RPMI7951 (cell line): ENCODE measurements around the gene ADGRG6. TPM values are rescaled to one million over a fixed set of nuclear protein-coding genes. Genes with fewer than 3 reads are reported as not detected.
"Not testable (repeated sequence)": the region's sequence is repeated elsewhere in the genome, so short reads cannot be mapped to it uniquely, and the experiment has no call there.

ENCODE experiments used
- DNase-seq: peaks from one replicate; pipeline ENCODE4 v3.0.0-alpha.2; 2012; ENCODE audit warnings: low read depth
- total RNA-seq: library from RNA; depleted of rRNA; stranded (reverse); fragments of >200 nt; shearing (Covaris generic); gene quantifications from 2 replicates; pipeline ENCODE4 v1.2.3, GENCODE V29; 2014; rRNA removed

The ADGRG6 gene
- 1.4 and 3.2 TPM in 2 replicates for total RNA-seq

DNA sequence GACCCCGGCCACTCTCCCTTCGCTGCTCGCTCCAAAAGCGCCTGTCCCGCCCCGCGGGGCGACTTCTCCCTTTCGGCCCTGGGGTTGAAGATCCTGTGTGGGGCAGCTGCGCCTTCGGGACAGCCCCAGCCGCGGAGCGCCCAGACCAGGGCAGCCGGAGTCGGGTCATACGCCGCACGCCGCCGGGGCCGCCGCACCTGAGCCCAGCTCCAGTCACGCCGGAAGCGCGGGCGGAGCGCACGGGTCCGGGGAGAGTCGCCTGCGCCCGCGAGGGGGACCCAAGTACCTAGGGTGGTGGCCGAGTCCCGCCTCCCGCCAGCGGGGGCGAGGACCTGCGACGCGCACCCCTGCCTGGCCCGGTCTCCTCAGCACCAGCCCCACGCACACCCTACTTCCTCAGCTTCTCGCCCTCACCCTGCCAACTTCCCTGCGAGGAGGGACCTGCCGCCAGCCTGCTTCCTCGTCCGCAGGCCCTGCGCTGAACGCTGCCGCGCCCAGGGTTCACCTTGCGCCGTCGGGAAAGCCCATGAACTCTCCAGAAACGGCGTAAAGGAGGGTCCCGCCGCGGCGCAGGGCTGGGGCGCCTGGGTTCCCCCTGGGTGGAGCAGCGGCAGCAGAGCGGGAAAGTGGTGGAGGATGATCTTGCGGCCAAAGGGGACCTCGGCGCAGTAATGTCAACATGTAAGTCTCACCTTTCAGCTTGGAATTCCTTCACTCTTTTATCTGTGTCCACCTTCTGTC, at the start of gene ADGRG6:
Gene ADGRG6 (plus strand): TSS at position 357 of the 741 bp plus-strand sequence. CDS start 323 bp downstream, at position 680.
- peak; percentile 22 for DNase-seq

DNA sequence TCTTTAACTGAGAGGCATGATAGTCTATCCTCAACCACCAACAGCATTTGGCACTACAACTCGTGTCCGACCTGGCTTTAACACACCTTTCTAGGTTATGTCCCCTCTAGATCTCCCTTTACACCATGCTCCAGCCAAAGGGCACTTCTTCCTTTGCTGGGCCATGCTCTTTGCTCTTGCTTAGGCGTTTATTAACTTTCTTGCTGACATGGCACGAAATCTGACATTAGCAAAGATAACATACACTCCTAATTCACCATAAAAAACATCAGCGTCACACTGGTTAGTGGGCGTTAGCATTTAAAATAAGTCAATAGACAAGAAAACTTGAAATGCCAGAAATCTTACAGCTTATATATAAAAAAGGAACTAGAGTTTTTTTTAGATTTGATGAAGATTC, 47.3 kb upstream of the ADGRG6 start:
- DNase-seq = no peak

DNA sequence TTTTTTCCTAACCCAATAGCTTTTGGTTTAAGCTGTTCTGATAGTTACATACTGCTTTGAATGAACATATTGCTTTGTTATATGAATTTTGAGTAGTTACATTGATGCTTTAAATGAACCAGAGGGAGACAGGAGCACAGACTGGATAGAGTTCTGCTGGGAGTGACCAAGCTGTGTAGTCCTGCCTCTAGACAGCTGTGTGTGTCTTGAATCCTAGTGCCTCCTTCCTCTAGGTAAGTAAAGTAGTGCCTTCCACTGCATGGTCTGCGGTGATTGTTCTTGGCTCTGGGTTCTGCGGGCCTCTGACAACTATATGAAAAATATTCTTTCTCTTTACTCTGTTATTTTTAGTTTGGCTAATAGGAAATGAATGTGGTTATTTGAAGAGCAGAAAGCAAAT, 46.0 kb upstream of the ADGRG6 start:
- no peak for DNase-seq

GRCh38 chr6:142258305-142258704, 43.5 kb upstream of the ADGRG6 start:
- DNase-seq = no peak

DNA sequence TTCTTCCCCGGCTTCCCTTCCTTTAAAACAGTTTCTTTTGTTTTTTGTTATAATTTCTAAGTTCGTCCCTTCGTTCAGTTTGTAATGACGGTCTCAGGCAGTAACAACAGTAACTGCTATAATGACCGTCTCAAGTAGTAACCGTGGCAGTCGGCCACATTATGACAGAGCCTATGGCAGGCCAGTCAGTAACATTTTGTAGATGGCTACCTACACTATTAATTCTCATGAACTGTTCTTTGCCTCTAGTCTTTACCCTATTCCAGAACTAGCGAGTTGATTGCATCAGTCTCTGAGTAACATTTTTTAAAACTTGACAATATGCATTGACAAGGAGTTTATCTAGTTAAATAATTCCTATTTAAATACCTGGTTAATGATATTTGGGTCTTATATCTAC, 43.0 kb upstream of the ADGRG6 start:
- no peak for DNase-seq

GRCh38 chr6:142260748-142261147, 41.1 kb upstream of the ADGRG6 start:
- no peak for DNase-seq

- DNase-seq = no peak
Measured at GRCh38 chr6:142262231-142262630, 39.6 kb upstream of the ADGRG6 start.

- no peak for DNase-seq
Measured at GRCh38 chr6:142265476-142265875, 36.3 kb upstream of the ADGRG6 start.

DNA sequence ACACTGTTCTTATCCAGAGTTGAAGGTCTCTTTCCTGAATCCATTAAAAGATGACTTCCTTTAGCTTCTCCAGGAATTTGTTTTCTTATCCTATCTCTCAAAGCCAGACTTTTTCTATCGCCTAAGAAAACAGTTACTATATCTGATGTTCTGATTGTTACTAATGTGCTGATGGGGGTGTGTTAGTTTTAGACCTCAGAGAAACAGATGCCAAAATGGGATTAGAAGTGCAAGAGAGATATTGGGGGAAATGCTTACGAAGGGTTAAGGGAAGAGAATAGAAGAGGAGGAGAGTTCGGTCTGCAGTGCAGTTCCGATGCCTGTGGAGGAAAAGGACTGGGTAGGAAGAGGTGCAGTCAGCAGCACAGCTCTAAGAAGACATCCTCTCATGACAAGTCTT, 35.7 kb upstream of the ADGRG6 start:
- no peak for DNase-seq

- no peak for DNase-seq
Measured at GRCh38 chr6:142271476-142271875, 30.3 kb upstream of the ADGRG6 start.

DNA sequence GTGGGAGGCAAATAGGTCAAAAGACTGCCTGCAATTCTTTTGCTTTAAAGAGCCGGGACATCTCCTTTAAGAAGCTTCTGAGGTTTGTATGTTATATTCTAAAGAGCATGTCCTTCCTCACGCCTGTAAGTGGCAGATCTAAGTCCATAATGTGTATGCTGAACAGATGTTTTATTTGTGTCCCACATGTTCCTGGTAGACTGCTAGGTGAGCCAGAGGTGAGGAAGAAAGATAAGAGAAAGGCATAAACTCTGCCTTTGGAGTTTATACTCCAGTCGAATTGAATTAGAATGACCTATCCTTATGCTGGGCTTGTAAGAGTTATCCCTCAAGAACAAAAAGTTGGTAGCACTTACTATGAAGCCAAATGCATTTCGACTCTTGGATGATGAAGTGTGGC, 27.2 kb upstream of the ADGRG6 start:
- DNase-seq = no peak

- DNase-seq = peak; percentile 25
Measured at GRCh38 chr6:142275236-142276006, 26.4 kb upstream of the ADGRG6 start.

GRCh38 chr6:142276256-142276655, 25.6 kb upstream of the ADGRG6 start:
- no peak for DNase-seq

DNA sequence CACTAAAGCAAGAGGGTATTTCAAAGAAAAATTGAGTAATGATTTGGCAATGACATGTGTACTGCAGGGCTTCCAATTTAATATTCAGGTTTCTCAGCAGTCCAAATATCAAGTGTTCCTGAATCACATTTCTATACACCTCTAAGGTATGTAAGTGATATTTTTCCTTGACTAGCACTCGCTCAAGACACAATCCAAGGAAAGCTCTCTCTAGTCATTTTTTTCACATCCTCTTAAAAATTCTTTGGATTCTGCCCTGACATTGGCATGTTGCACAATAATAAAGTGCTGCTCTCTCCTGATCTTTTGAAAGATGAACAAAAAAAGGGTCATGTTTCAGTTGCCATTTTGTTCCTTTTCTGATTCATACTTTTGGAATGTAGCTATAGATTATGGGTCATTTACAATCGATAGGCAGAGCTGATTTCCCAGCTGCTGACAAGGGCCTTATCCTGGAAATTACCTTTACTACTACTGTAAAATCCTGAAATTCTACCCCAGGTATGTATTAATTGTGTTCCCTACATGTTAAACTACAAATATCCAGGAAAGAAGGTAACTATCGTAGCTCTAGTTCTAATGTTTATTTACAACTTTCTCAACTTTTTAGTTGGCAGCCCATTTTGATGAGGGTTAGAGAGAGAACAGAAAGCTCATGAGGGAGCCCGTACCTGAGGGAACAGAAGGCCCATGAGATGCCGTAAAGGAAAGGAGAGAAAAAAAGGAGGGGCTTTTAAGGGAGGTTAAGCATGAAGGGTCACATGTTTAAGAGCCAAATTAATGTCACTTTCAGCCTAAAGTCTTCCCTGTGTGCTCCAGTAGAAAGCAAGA, 22.2 kb upstream of the ADGRG6 start:
- DNase-seq = no peak

- DNase-seq = no peak
Measured at GRCh38 chr6:142280265-142280664, 21.5 kb upstream of the ADGRG6 start.

DNA sequence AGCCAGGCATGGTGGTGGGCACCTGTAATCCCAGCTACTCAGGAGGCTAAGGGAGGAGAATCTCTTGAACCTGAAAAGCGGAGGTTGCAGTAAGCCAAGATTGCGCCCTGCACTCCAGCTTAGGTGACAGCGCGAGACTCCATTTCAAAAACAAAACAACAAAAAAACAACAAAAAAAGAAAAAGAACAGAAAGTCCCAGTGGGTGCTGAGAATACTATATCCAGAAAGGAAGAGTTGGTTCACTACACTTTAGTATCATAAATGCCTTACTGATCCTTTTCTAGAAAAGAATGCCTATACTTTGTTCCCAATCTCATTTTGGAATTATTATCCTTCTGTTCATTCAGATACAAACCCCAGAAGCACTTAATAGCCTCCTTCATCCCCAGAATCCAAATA, 20.9 kb upstream of the ADGRG6 start:
- DNase-seq = no peak

DNA sequence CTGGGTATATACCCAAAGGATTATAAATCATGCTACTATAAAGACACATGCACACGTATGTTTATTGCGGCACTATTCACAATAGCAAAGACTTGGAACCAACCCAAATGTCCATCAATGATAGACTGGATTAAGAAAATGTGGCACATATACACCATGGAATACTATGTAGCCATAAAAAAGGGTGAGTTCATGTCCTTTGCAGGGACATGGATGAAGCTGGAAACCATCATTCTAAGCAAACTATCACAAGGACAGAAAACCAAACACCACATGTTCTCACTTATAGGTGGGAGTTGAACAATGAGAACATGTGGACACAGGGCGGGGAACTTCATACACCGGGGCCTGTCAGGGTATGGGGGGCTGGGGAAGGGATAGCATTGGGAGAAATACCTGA, 18.7 kb upstream of the ADGRG6 start:
- DNase-seq = not testable (repeated sequence)

DNA sequence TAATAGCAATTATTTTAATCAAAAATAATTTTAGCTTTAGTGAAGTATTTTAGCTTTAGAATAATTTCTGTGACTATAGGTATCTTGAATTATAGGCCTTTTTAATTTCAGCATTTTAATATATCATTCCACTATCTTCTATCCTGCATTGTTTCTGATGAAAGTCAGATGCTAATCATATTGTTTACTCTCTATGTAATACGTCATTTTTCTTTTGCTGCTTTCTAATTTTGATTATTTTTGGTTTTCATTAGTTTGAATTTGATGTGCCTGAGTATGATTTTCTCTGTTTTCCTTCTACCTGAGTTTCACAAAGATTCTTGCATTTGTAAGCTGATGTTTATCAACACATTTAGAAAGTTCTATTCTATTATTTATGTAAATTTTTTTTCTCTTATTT, 17.4 kb upstream of the ADGRG6 start:
- DNase-seq = no peak

- no peak for DNase-seq
Measured at GRCh38 chr6:142285235-142286087, 16.3 kb upstream of the ADGRG6 start.

GRCh38 chr6:142286088-142286409, 15.8 kb upstream of the ADGRG6 start:
- no peak for DNase-seq

GRCh38 chr6:142289687-142290086, 12.1 kb upstream of the ADGRG6 start:
- DNase-seq = no peak

DNA sequence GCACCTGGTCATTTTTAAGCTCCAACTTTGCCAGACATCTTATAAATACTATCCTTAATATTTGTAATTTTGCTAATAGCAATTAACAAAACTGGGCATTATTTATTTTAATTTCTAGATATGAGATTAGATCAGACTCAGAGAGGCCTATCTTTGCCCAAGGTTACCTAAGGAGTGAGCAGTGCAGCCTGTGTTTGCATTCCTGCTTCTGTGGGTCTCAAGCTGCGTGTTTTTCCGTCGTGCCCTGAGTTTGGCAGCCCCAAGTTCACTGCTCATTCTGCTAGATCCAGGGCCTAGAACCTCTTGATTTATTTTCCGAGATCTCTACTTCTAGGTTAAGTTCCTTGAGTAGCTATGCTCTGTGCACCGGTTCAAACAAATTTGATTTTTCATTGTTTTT, 11.0 kb upstream of the ADGRG6 start:
- DNase-seq = no peak
